Neuronal stem cell (in vitro differentiated cells): ENCODE measurements around the gene TDRD12.

Experiments
- DNase-seq: peaks from one replicate; pipeline ENCODE4 v3.0.0-alpha.2; 2013; ENCODE audit warnings: low spot score
- H2AFZ ChIP-seq: one replicate; pipeline ENCODE4 v1.6.1; 2013; ENCODE audit warnings: mild to moderate bottlenecking, low read length, inconsistent platforms
- H2AK5ac ChIP-seq: 2 replicates; pipeline ENCODE4 v1.6.1; 2013; ENCODE audit warnings: low read depth, mild to moderate bottlenecking, inconsistent platforms, low read length, moderate library complexity, mixed read lengths
- H2BK120ac ChIP-seq: 2 replicates; pipeline ENCODE4 v1.6.1; 2013; ENCODE audit warnings: low read depth, mild to moderate bottlenecking, inconsistent platforms, low read length, moderate library complexity, mixed read lengths
- H2BK12ac ChIP-seq: one replicate; pipeline ENCODE4 v1.6.1; 2013; ENCODE audit warnings: low read length, inconsistent platforms
- H2BK15ac ChIP-seq: 2 replicates; pipeline ENCODE4 v1.6.1; 2013; ENCODE audit warnings: mild to moderate bottlenecking, low read length, inconsistent platforms, mixed read lengths
- H2BK5ac ChIP-seq: one replicate; pipeline ENCODE4 v1.6.1; 2013; ENCODE audit warnings: inconsistent platforms, mild to moderate bottlenecking, low read length, moderate library complexity
- H3K14ac ChIP-seq: one replicate; pipeline ENCODE4 v1.6.1; 2013; ENCODE audit warnings: low read length, inconsistent platforms
- H3K18ac ChIP-seq: 2 replicates; pipeline ENCODE4 v1.6.1; 2013; ENCODE audit warnings: low read length, inconsistent platforms
- H3K23ac ChIP-seq: 2 replicates; pipeline ENCODE4 v1.6.1; 2013; ENCODE audit warnings: low read depth, mild to moderate bottlenecking, mixed read lengths, low read length, inconsistent platforms; ENCODE audit not compliant: poor library complexity
- H3K27ac ChIP-seq: replicated peaks from 3 replicates; pipeline ENCODE4 v1.5.1; 2013; ENCODE audit warnings: low read length, inconsistent platforms
- H3K27me3 ChIP-seq, 3 experiments: 2 replicates each; pipeline ENCODE4 v1.6.1; 2013; ENCODE audit warnings: low read length in 3 of 3, mild to moderate bottlenecking in 2 of 3, inconsistent platforms in 1 of 3, low read depth in 1 of 3, mixed read lengths in 1 of 3, moderate library complexity in 1 of 3; ENCODE audit not compliant: control insufficient read depth in 3 of 3, insufficient read depth in 3 of 3
- H3K36me3 ChIP-seq, 2 donors: replicated peaks in 1 of 2; 2 replicates each; pipeline ENCODE4 v1.6.1; 2013; ENCODE audit warnings: low read length in 2 of 2; ENCODE audit not compliant: control insufficient read depth in 2 of 2, insufficient read depth in 2 of 2
- H3K4ac ChIP-seq: 2 replicates; pipeline ENCODE4 v1.6.1; 2013; ENCODE audit warnings: inconsistent platforms, mild to moderate bottlenecking, low read length, moderate library complexity
- H3K4me1 ChIP-seq, 2 donors: 1 replicate in 1 of 2; 2 replicates in 1 of 2; pipeline ENCODE4 v1.6.1; 2013; ENCODE audit warnings: low read length in 2 of 2, low read depth in 1 of 2; ENCODE audit not compliant: control insufficient read depth in 2 of 2, insufficient read depth in 1 of 2
- H3K4me2 ChIP-seq: one replicate; pipeline ENCODE4 v1.6.1; 2013; ENCODE audit warnings: mild to moderate bottlenecking, low read length, inconsistent platforms; ENCODE audit not compliant: insufficient read depth, poor library complexity, severe bottlenecking
- H3K4me3 ChIP-seq, 2 donors: 2 replicates each; pipeline ENCODE4 v1.5.1; 2013; ENCODE audit warnings: low read length in 2 of 2, mild to moderate bottlenecking in 2 of 2, inconsistent platforms in 1 of 2, moderate library complexity in 1 of 2
- H3K79me1 ChIP-seq: one replicate; pipeline ENCODE4 v1.6.1; 2013; ENCODE audit warnings: low read depth, mild to moderate bottlenecking, inconsistent platforms, low read length, moderate library complexity
- H3K9ac ChIP-seq: one replicate; pipeline ENCODE4 v1.6.1; 2013; ENCODE audit warnings: mild to moderate bottlenecking, low read depth, low read length, inconsistent platforms; ENCODE audit not compliant: poor library complexity
- H3K9me3 ChIP-seq, 2 donors: replicated peaks in 1 of 2; 2 replicates each; pipeline versions ENCODE3 to v1.6.1; 2013; ENCODE audit warnings: low read length in 2 of 2, mild to moderate bottlenecking in 2 of 2, inconsistent platforms in 1 of 2, low read depth in 1 of 2, mixed read lengths in 1 of 2, moderate library complexity in 1 of 2; ENCODE audit not compliant: control insufficient read depth in 2 of 2, insufficient read depth in 1 of 2
- H4K8ac ChIP-seq: one replicate; pipeline ENCODE4 v1.6.1; 2013; ENCODE audit warnings: low read depth, mild to moderate bottlenecking, inconsistent platforms, low read length, moderate library complexity
- H4K91ac ChIP-seq: one replicate; pipeline ENCODE4 v1.6.1; 2013; ENCODE audit warnings: low read length, low read depth, mild to moderate bottlenecking, inconsistent platforms; ENCODE audit not compliant: poor library complexity
- WGBS, 2 donors: extraction: QIAGEN DNeasy Blood & Tissue Kit; methylation state at CpG; one replicate each; pipeline ENCODE4 v1.1.7; 2013; ENCODE audit warnings: missing lambda C conversion rate in 2 of 2, mixed read lengths in 1 of 2; ENCODE audit not compliant: insufficient read length in 2 of 2, insufficient replicate concordance in 1 of 2; ENCODE audit errors: extremely low coverage in 2 of 2; 5-methylcytosine and 5-hydroxymethylcytosine counted together

Gene TDRD12

DNA sequence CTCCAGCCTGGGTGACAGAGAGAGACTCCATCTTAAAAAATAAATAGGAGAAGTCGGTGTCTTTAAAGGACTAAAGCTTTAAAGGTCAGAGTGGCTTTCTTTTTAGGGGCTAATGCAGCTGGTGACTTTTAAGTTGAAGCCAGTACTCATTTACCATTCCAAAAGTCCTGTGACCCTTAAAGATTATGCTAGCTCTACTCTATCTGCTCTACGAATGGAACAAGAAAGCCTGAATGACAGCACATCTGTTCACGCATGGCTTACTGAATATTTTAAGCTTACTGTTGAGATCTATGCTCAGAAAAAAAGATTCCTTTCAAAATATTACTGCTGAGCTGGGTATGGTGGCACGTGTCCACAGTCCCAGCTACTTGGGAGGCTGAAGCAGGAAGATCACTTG lies 16.4 kb downstream of the TDRD12 start:
- Histone ChIP-seq H3K14ac (no peak overlapping the region), H3K9ac (no peak overlapping the region), H3K4ac (no peak overlapping the region), H2BK5ac (no peak overlapping the region), H4K91ac (no peak overlapping the region), H3K18ac (no peak overlapping the region), H3K27me3 (no peaks in the 10 kb centered on the region), H3K79me1 (no peaks in the 10 kb centered on the region), H3K27ac (no peak overlapping the region), H2AFZ (peak overlapping the region; percentile 40), H3K9me3 (no peaks in the 10 kb centered on the region), H3K4me3 (no peak overlapping the region), H3K36me3 (no peaks in the 10 kb centered on the region), H3K23ac (no peak overlapping the region), H2BK120ac (no peak overlapping the region), H2BK12ac (no peak overlapping the region), H3K4me1 (peaks cover 0 to 3% of the 10 kb centered on the region in 2 donors), H2AK5ac (no peak overlapping the region), H2BK15ac (no peak overlapping the region), H3K4me2 (no peak overlapping the region), H4K8ac (no peak overlapping the region)
- WGBS, 2 donors: no CpG with 5 or more reads among the region's 4 CpGs
- DNase-seq: no peak

DNA sequence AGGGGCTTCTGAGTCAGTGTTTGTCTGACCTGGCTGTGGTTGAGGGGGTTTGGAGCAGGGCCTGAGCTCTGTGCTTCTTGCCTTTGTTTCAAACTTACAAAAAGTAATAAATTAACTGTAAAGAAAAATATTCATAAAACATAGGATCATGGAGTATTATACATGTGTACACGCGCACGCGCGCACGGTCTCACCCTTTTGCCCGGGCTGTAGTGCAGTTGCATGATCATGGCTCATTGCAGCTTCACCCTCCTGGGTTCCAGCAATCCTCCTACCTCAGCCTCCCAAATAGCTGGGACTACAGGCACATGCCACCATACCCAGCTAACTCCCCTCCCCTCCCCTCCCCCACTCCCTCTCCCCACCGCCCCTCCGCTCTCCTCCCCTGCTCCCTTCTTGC lies 23.5 kb downstream of the TDRD12 start:
- H3K9me3 ChIP-seq: no peaks in the 10 kb centered on the region
- no peaks in the 10 kb centered on the region for H3K27me3 ChIP-seq
- no peak for DNase-seq
- H3K79me1 ChIP-seq: no peaks in the 10 kb centered on the region
- no peak overlapping the region for H3K4me2 ChIP-seq
- H2AK5ac ChIP-seq: no peak overlapping the region
- no peak overlapping the region for H2BK5ac ChIP-seq
- H3K9ac ChIP-seq: no peak overlapping the region
- no peak overlapping the region for H2BK12ac ChIP-seq
- no peak overlapping the region for H2AFZ ChIP-seq
- H4K8ac ChIP-seq: no peak overlapping the region
- H2BK120ac ChIP-seq: no peak overlapping the region
- no peak overlapping the region for H4K91ac ChIP-seq
- H3K4ac ChIP-seq: no peak overlapping the region
- no peak overlapping the region for H3K4me3 ChIP-seq
- H3K36me3 ChIP-seq: no peaks in the 10 kb centered on the region
- no peak overlapping the region for H3K14ac ChIP-seq
- H2BK15ac ChIP-seq: no peak overlapping the region
- no CpG with 5 or more reads among the region's 9 CpGs for WGBS, 2 donors
- peaks cover 3 to 12% of the 10 kb centered on the region in 2 donors for H3K4me1 ChIP-seq
- no peak overlapping the region for H3K23ac ChIP-seq
- no peak overlapping the region for H3K27ac ChIP-seq
- H3K18ac ChIP-seq: no peak overlapping the region

DNA sequence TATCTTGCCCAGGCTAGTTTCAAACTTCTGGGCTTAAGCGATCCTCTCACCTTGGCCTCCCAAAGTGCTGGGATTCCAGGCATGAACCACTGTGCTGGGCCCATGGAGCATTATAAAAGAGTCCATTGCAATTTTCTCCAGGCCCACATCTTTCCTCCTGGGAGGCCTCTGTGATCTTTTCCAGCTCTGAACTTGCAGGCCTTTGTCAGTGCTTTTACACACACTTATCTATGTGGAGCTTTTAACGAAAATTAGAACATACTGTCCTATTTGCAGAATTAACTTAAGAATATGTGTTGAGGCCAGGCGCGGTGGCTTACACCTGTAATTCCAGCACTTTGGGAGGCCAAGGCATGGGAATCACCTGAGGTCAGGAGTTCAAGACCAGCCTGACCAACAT lies 23.9 kb downstream of the TDRD12 start:
- Histone ChIP-seq H4K8ac (no peak overlapping the region), H3K23ac (no peak overlapping the region), H3K4ac (no peak overlapping the region), H2BK5ac (no peak overlapping the region), H3K9me3 (no peaks in the 10 kb centered on the region), H3K36me3 (no peaks in the 10 kb centered on the region), H3K27me3 (no peaks in the 10 kb centered on the region), H3K4me1 (peaks cover 7 to 12% of the 10 kb centered on the region in 2 donors), H3K9ac (no peak overlapping the region), H2AK5ac (no peak overlapping the region), H2AFZ (no peak overlapping the region), H3K27ac (no peak overlapping the region), H3K4me2 (no peak overlapping the region), H3K4me3 (no peak overlapping the region), H2BK120ac (no peak overlapping the region), H3K18ac (no peak overlapping the region), H2BK12ac (no peak overlapping the region), H3K79me1 (no peaks in the 10 kb centered on the region), H2BK15ac (no peak overlapping the region), H3K14ac (no peak overlapping the region), H4K91ac (no peak overlapping the region)
- no CpG with 5 or more reads among the region's 4 CpGs for WGBS, 2 donors
- no peak for DNase-seq

DNA sequence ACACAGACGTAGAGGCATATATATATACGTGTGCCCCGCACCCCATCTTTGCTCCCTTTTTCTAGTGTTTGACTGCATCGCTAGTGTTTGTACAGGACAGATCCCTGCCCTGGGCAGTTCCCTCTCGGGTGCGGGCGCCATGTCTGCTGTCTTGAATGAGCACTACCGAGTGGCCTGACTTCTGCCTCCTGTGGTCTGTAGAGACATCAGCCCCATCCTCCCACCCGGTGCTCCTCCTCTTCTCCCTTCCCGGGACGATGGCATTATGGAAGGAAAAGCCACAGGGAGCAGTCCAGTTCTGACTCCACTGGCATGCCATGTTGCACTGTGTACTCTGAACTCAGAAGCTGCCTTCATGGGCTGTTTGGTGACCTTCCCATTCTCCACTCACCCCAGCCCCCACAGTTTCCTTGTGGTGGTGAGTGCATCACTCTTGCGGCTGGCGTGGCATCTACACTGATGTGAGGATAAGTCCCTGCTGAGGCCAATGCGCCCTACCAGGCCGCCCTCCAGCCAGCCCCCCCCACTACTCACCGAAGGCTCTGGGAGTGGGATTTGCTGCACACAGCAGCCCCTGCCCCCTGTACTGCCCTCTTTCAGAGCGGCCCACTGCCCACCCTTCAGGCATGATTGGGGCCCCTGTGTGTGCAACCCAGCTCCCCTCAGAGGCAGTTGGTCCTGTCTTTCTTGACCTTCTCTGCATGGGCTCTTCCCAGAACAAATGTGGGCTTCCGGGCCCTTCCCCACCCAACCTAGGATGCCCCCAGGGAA lies 25.2 kb downstream of the TDRD12 start:
- peak overlapping the region; percentile 81 for H2AK5ac ChIP-seq
- peak overlapping the region; percentile 53 for H4K91ac ChIP-seq
- peak overlapping the region; percentile 56 for H4K8ac ChIP-seq
- no peak overlapping the region for H2BK120ac ChIP-seq
- H3K4me2 ChIP-seq: no peak overlapping the region
- no peak overlapping the region for H3K9ac ChIP-seq
- peaks cover 12 to 17% of the 10 kb centered on the region in 2 donors for H3K4me1 ChIP-seq
- no peak overlapping the region for H2BK12ac ChIP-seq
- no peak overlapping the region for H3K4me3 ChIP-seq
- H2BK5ac ChIP-seq: no peak overlapping the region
- no peak overlapping the region for H3K4ac ChIP-seq
- H3K27ac ChIP-seq: no peak overlapping the region
- H2AFZ ChIP-seq: peak overlapping the region; percentile 69
- peak overlapping the region; percentile 67 for H3K18ac ChIP-seq
- H3K79me1 ChIP-seq: no peaks in the 10 kb centered on the region
- H3K27me3 ChIP-seq: no peaks in the 10 kb centered on the region
- no peak overlapping the region for H3K14ac ChIP-seq
- H2BK15ac ChIP-seq: no peak overlapping the region
- H3K9me3 ChIP-seq: no peaks in the 10 kb centered on the region
- DNase-seq: no peak
- no CpG with 5 or more reads among the region's 18 CpGs for WGBS, 2 donors
- H3K23ac ChIP-seq: peak overlapping the region; percentile 37
- no peaks in the 10 kb centered on the region for H3K36me3 ChIP-seq
